B cell (primary cell): Measurements from ENCODE around the gene DRICH1. TPM values are rescaled to one million over a fixed set of nuclear protein-coding genes. Genes with fewer than 3 reads are reported as not detected.
"Not testable (repeated sequence)": the region's sequence is repeated elsewhere in the genome, so short reads cannot be mapped to it uniquely, and the experiment has no call there.

ENCODE experiments used
- ATAC-seq: fragments of 200-7000 bp; cut with Tn5 transposase; one replicate; pipeline ENCODE4 v1.10.0; 2021; ENCODE audit warnings: low read depth, mild to moderate bottlenecking, moderate number of reproducible peaks, moderate library complexity
- CTCF ChIA-PET: fragments of 350-600 bp; sonication (Branson Sonifier 250); formaldehyde crosslinking; loops from one replicate; lab custom pipeline; 2021; ENCODE audit warnings: antibody characterized with exemption, inconsistent platforms; lab: Charles Lee
- POLR2A ChIA-PET: fragments of 350-600 bp; sonication (Branson Sonifier 250); formaldehyde crosslinking; loops from one replicate; lab custom pipeline; 2021; ENCODE audit warnings: antibody characterized with exemption; lab: Charles Lee
- DNase-seq: peaks from one replicate; pipeline ENCODE4 v3.0.0; 2013
- H2AFZ ChIP-seq: 2 replicates; pipeline ENCODE4 v1.6.1; 2012; ENCODE audit warnings: mild to moderate bottlenecking, low read depth, low read length; ENCODE audit not compliant: insufficient read depth, poor library complexity, severe bottlenecking
- H3K27ac ChIP-seq, 2 donors: 1 replicate in 1 of 2; 2 replicates in 1 of 2; pipeline ENCODE4 v1.5.1; 2012 to 2013; ENCODE audit warnings: low read length in 2 of 2, mild to moderate bottlenecking in 2 of 2, moderate library complexity in 1 of 2
- H3K27me3 ChIP-seq, 4 experiments: fragments of 200-600 bp in 1 of 4; sonication (generic) in 1 of 4; replicated peaks in 1 of 4; 1 replicate in 2 of 4; 2 replicates in 2 of 4; pipeline versions ENCODE4 v1.6.1 to v1.7.0; 2013 to 2016; ENCODE audit warnings: low read length in 3 of 4, mild to moderate bottlenecking in 2 of 4, mixed read lengths in 1 of 4, moderate library complexity in 1 of 4; ENCODE audit not compliant: insufficient read depth in 4 of 4, control insufficient read depth in 3 of 4; ENCODE audit errors: control extremely low read depth in 1 of 4
- H3K36me3 ChIP-seq, 2 experiments: replicated peaks in 1 of 2; 1 replicate in 1 of 2; 2 replicates in 1 of 2; pipeline versions ENCODE4 v1.6.1 to v1.7.1; 2013; ENCODE audit warnings: low read length in 1 of 2; ENCODE audit not compliant: insufficient read depth in 2 of 2, control insufficient read depth in 1 of 2; ENCODE audit errors: control extremely low read depth in 1 of 2, extremely low read depth in 1 of 2
- H3K4me1 ChIP-seq, 2 donors: fragments of 200-600 bp in 1 of 2; sonication (generic) in 1 of 2; 1 replicate in 1 of 2; 2 replicates in 1 of 2; pipeline versions ENCODE4 v1.5.1 to v1.6.1; 2013 to 2017; ENCODE audit warnings: low read length in 2 of 2; ENCODE audit not compliant: control insufficient read depth in 2 of 2, insufficient read depth in 2 of 2
- H3K4me2 ChIP-seq: replicated peaks from 2 replicates; pipeline ENCODE3; 2012; ENCODE audit warnings: mild to moderate bottlenecking, low read depth, low read length; ENCODE audit not compliant: poor library complexity, severe bottlenecking
- H3K4me3 ChIP-seq, 5 experiments: fragments of 200-600 bp in 1 of 5; sonication (generic) in 1 of 5; 1 replicate in 3 of 5; 2 replicates in 2 of 5; pipeline versions ENCODE4 v1.5.1 to v1.7.0; 2011 to 2016; ENCODE audit warnings: low read length in 4 of 5, mild to moderate bottlenecking in 4 of 5, low read depth in 2 of 5, control low read depth in 1 of 5, moderate library complexity in 1 of 5; ENCODE audit not compliant: insufficient read depth in 1 of 5; ENCODE audit errors: control extremely low read depth in 1 of 5, extremely low read depth in 1 of 5
- H3K79me2 ChIP-seq: fragments of 200-600 bp; sonication (generic); one replicate; pipeline ENCODE4 v1.6.0; 2016; ENCODE audit warnings: low read length; ENCODE audit not compliant: control insufficient read depth, insufficient read depth
- H3K9ac ChIP-seq: fragments of 200-600 bp; sonication (generic); 2 replicates; pipeline ENCODE4 v1.6.1; 2017; ENCODE audit warnings: mild to moderate bottlenecking, low read length, moderate library complexity
- H3K9me3 ChIP-seq, 3 donors: one replicate each; pipeline versions ENCODE4 v1.6.1 to v1.7.1; 2013; ENCODE audit warnings: low read length in 2 of 3; ENCODE audit not compliant: control insufficient read depth in 2 of 3, insufficient read depth in 1 of 3; ENCODE audit errors: control extremely low read depth in 1 of 3
- H4K20me1 ChIP-seq: 2 replicates; pipeline ENCODE4 v1.6.0; 2012; ENCODE audit warnings: mild to moderate bottlenecking, low read length; ENCODE audit not compliant: insufficient read depth, control insufficient read depth, poor library complexity, severe bottlenecking
- H3K27ac Mint-ChIP-seq: one replicate; pipeline ENCODE4 v1.8.0; 2021; ENCODE audit warnings: mixed read lengths
- H3K27me3 Mint-ChIP-seq: one replicate; pipeline ENCODE4 v1.8.0; 2021; ENCODE audit warnings: mixed read lengths
- H3K4me1 Mint-ChIP-seq: one replicate; pipeline ENCODE4 v1.8.0; 2021; ENCODE audit warnings: mixed read lengths
- H3K4me3 Mint-ChIP-seq: one replicate; pipeline ENCODE4 v1.8.0; 2021; ENCODE audit warnings: mixed read lengths
- H3K9me3 Mint-ChIP-seq: one replicate; pipeline ENCODE4 v1.8.0; 2022; ENCODE audit warnings: mixed read lengths; ENCODE audit not compliant: insufficient read depth
- CTCF ChIP-seq: fragments of 200-600 bp; IDR thresholded peaks from one replicate; pipeline ENCODE4 v1.8.0; 2022; ENCODE audit warnings: antibody characterized with exemption, mild to moderate bottlenecking
- EZH2 ChIP-seq: IDR thresholded peaks from 2 replicates; pipeline ENCODE4 v1.6.1; 2012; ENCODE audit warnings: borderline replicate concordance, low read depth, mild to moderate bottlenecking, moderate library complexity, low read length; ENCODE audit not compliant: insufficient read depth, poor library complexity, severe bottlenecking
- WGBS: methylation state at CpG from one replicate; pipeline ENCODE4 v1.1.5; 2013; ENCODE audit warnings: missing lambda C conversion rate; ENCODE audit not compliant: insufficient coverage; 5-methylcytosine and 5-hydroxymethylcytosine counted together
- intact Hi-C: fragments of 100-400 bp; cut with micrococcal nuclease; formaldehyde crosslinking; loops from one replicate; pipeline ENCODE4 v1.10.0; 2022
- polyA plus RNA-seq: library from polyadenylated mRNA; depleted of rRNA; stranded (reverse); fragments of >200 nt; gene quantifications from 2 replicates; pipeline ENCODE4 v1.2.3, GENCODE V29; 2012
- total RNA-seq, 2 donors: library from RNA; stranded (reverse); fragments of 120-200 nt in 1 of 2; gene quantifications; 1 replicate in 1 of 2; 2 replicates in 1 of 2; pipeline versions ENCODE4 v1.2.3 to v1.2.4, GENCODE V29; 2013 to 2022

The DRICH1 gene
- total and polyA plus RNA-seq, 2 donors (not counting 1 experiment from before 2014, with no cell fraction given), result 0.37 to 1.5 TPM

GRCh38 chr22:23638611-23639010 is 6.5 kb upstream of the DRICH1 start:
- Histone ChIP-seq H4K20me1 (no peaks in the 10 kb centered on the region), H3K27me3 (no peaks in the 10 kb centered on the region), H3K27ac (no peak overlapping the region), H3K36me3 (no peaks in the 10 kb centered on the region), H3K9me3 (peaks cover 0 to 6% (median 0%) of the 10 kb centered on the region in 3 donors), H3K9ac (no peak overlapping the region), H3K4me3 (no peak overlapping the region), H3K4me2 (no peak overlapping the region), H3K79me2 (no peaks in the 10 kb centered on the region), H2AFZ (no peak overlapping the region), H3K4me1 (no peaks in the 10 kb centered on the region)
- DNase-seq, result no peak
- TF ChIP-seq CTCF, result no peak
- no peak for TF ChIP-seq EZH2
- no peaks in the 10 kb centered on the region for H3K9me3 Mint-ChIP-seq
- no peak for ATAC-seq
- no peak overlapping the region for H3K4me3 Mint-ChIP-seq
- 98% methylated on average over 8 of the region's 12 CpGs for WGBS
- ChIA-PET POLR2A (no interaction called here), CTCF (no interaction called here)
- H3K27me3 Mint-ChIP-seq, result no peaks in the 10 kb centered on the region
- H3K27ac Mint-ChIP-seq, result no peak overlapping the region
- intact Hi-C loops, result no loop called here
- no peaks in the 10 kb centered on the region for H3K4me1 Mint-ChIP-seq

DNA sequence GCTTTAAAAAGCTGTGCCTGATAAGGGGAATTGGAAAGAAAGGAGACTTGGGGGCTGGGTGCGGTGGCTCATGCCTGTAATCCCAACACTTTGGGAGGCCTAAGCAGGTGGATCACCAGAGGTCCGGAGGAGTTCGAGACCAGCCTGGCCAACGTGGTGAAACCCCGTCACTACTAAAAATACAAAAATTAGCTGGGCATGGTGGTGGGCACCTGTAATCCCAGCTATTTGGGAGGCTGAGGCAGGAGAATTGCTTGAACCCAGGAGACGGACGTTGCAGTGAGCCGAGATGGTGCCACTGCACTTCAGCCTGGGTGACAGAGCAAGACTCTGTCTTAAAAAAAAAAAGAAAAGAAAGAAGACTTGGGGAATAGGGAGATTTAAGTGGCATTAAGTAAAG is 3.2 kb upstream of the DRICH1 start:
- H3K36me3 ChIP-seq, H3K27ac Mint-ChIP-seq, H3K9me3 Mint-ChIP-seq, intact Hi-C loops, H3K4me3 ChIP-seq, H3K4me2 ChIP-seq, H3K27me3 ChIP-seq, H3K4me1 Mint-ChIP-seq, H3K4me3 Mint-ChIP-seq, H3K27me3 Mint-ChIP-seq, DNase-seq, H3K79me2 ChIP-seq, ATAC-seq, H3K9ac ChIP-seq, H3K9me3 ChIP-seq, H4K20me1 ChIP-seq, H2AFZ ChIP-seq, H3K4me1 ChIP-seq, H3K27ac ChIP-seq: not testable (repeated sequence)
- POLR2A ChIA-PET, result interaction anchor here (0.6 kb wide), 1 partner anchor 154 kb away, joined by 3 read pairs; no protein-coding TSS in a partner anchor
- WGBS, result 97% methylated on average over 3 of the region's 8 CpGs
- CTCF ChIA-PET, result interaction anchor here (0.6 kb wide), 1 partner anchor 630 kb away, joined by 3 read pairs; no protein-coding TSS in a partner anchor

GRCh38 chr22:23628056-23628743 is 3.9 kb downstream of the DRICH1 start:
- H3K36me3 ChIP-seq, ATAC-seq, POLR2A ChIA-PET, H3K4me1 ChIP-seq, H3K27me3 ChIP-seq, DNase-seq, H3K9me3 ChIP-seq, H3K79me2 ChIP-seq, H3K4me3 ChIP-seq, H3K4me1 Mint-ChIP-seq, H2AFZ ChIP-seq, H3K27me3 Mint-ChIP-seq, H3K27ac Mint-ChIP-seq, H3K27ac ChIP-seq, H4K20me1 ChIP-seq, H3K9ac ChIP-seq, H3K4me2 ChIP-seq, H3K9me3 Mint-ChIP-seq, H3K4me3 Mint-ChIP-seq: not testable (repeated sequence)
- intact Hi-C loops, result loop anchor here (5.0 kb wide), 1 partner anchor 219 kb away; no protein-coding TSS in a partner anchor
- 100% methylated on average over 6 of the region's 6 CpGs for WGBS
- CTCF ChIA-PET, result interaction anchor here (0.6 to 1.4 kb wide), 7 partner anchors 9 to 261 kb away, joined by 3 to 4 read pairs (median 3); partner anchors contain the start of genes SLC2A11 and ZNF70
